Measurements from ENCODE around the gene CCDC85C.

Gene CCDC85C

DNA sequence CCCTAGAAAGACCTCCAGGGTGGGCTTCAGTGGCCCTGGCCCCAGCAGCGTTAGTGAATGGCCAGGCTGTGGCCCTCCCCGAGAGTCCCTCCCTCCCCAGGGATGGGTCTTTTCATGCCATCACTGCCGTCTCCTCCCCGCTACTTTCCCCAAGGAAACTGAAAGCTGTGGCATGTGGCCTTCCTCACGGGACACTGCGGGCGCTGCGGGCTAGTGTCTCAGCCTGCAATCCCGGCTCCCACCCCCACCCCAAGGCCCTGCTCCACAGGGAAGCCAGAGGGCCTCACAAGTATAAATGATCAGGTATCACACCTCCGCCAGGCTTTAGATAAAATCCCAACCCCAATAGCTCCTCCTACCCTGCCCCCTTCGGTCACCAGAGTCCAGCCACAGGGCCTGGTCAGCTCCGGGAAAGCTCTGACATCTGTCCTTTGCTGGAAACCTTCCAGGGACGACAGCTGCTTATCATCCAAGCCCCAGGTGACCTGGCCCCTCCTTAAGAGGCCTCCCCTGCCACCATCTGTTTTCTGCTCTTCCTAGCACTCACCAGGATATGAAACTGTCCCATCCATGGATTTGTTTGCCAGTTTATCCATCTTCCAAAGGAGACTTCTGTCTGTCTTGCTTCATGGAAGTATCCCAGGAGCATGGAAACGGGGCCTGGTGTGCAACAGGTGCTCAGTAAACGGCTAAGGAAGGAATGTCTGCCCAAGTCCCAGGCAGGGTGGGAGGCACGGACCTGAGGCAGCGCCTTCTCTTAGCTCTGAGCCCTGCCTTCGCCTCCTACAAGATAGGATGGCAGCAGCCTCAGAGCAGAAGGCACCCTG lies 31.6 kb downstream of the CCDC85C start:
- DNase-seq (ENCODE audit: low read depth in 2 of 2) = no peak

- no peak for DNase-seq (ENCODE audit: low read depth in 2 of 2)
Measured at GRCh38 chr14:99571303-99571986, 32.6 kb downstream of the CCDC85C start.

GRCh38 chr14:99570544-99571302 lies 33.3 kb downstream of the CCDC85C start:
- DNase-seq (ENCODE audit: low read depth in 2 of 2) = no peak

DNA sequence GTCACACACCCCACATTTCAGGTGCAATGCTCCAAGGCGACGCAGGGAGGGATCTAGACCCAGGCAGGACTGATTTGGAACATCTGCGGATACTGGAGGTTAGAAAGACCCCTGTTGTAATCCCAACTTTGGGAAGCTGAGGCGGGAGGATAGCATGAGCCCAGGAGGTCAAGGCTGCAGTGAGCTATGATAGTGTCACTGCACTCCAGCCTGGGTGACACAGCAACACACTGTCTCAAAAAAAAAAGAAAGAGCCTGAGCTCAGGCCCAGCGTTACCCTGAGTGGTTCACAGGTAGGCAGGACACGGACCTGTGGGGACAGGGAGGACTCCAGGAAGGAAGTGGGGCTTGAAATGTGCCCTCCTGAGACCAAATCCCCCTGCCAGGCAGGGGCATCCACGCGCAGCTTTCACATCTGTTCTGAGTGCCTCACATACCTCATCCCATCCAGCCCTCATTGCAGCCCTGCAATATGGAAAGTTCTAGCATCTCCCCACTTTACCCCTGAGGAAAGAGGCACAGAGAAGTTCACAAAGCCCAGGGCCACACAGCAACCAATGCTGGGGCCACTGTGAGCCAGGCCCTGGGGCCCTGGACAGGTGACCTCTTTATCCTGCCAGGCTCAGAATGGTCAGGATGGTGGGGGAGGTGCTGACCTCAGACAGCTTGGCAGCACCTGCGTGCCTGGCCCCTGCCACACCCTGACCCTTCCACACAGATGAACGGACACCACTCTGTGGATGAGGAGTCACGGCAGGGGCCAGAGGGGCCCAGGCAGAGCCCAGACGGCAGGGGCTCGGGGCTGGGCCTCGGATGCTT lies 34.1 kb downstream of the CCDC85C start:
- DNase-seq (ENCODE audit: low read depth in 2 of 2) = no peak

GRCh38 chr14:99568567-99569560 lies 35.1 kb downstream of the CCDC85C start:
- no peak for DNase-seq (ENCODE audit: low read depth in 2 of 2)

DNA sequence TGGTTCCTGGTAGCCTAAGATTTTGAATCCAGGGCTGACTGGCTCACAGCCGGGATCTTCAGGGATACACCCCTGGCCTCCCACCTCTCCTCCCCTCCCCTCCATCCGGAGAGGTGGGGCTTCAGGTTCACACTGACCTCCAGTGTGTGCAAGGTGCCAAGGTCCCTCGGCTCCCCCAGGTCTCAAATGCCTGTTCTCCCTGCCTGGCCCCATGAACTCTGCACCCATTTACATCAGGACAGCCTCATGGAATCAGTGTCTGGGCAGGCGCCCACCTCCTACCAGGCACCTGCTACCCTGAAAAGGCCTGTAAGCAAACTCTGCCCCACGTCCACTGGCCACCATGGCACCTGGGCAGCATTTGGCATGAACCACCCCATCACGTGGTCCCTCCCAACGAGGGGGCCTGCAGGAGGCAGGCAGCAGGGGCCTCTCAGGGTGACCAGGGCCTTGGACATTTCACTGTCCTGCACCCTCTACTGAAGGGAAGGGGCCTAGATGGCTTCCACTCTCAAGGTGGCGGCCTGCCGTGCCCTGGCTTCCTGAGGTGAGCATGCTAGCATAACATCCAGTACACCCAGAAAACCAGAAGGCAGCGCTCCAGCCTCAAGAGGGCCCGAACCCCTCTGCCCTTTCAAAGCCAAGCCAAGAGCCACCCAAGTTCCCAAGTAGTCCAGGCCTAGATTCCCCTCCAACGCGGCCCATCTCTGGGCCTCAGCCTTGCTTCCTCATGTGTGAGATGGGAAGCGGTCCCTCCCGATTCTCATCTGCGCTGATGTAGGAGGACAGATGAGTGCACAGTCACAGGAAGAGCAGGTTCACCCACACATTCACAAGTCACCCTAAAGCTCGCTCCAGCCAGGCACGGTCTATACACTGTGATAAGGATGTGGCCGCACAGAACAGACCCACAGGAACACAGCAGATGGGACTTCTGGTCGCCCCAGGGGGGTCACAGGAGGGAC lies 37.3 kb downstream of the CCDC85C start:
- DNase-seq (ENCODE audit: low read depth in 2 of 2) = no peak

DNA sequence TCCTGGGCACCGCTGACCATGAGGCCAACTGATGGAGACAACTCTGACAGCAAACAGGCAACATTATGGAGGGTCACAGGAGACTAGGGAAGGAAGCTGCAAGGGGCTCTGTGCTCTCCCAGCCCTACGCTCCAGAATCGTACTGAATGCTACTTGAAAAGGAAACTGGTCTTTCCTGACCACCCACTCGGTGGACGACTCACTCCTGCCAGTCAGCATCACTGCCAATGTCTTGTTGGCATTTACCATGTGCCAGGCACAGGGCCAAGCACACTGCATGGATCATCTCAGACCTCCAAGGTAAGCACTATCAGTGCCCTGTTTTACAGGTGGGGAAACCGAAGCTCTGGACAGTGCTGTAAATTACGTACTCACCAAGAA lies 38.0 kb downstream of the CCDC85C start:
- DNase-seq (ENCODE audit: low read depth in 2 of 2) = no peak

- no peak for DNase-seq (ENCODE audit: low read depth in 2 of 2)
Measured at GRCh38 chr14:99565383-99565782, 38.6 kb downstream of the CCDC85C start.

DNA sequence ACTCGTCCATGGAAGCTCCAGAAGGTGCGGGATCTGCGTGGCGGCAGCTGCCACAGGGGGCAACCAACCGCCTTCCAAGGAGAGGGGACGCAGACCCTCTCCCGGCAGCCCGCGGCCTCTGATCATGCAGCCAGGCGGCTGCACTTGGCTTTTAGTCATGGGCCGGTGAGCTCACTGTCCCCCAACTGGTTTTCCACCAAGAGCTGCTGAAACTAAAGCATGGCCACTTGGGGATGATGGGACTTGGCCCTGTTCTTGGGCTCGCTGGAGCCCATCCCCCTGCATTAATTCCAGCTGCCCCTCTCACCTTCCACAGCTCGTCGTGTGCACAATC lies 39.1 kb downstream of the CCDC85C start:
- DNase-seq (ENCODE audit: low read depth in 2 of 2) = no peak

DNA sequence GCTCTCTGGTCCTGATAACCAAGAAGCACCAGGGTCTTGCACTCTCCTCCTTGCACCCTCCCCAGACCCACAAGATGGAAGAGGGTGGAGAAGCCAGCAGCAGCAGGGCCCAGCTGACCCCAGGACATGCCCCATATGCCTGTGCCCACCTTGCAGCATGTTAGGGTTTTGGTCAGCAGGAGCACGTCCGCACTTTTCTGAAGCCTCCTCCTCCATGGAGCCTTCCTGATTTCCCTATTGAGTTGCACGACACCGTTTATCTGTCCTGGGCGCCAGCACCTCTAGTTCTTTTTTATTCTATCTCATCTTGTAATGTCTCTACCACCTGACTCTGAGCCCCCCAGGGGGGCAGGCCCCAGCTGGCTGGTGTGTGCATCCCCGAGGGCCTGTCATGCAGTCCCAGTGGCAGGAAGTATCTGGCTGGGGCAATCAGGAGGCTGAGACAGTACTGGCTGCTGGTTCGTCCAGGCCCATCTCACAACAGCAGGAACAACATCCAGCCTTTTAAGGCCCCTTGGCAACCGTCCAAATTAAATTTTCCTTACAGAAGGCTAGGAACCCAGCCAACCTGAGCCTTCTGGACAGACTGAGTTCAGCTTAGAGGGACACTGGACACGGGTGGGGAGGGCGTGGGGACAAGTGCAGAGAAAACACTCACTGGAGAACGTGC lies 39.6 kb downstream of the CCDC85C start:
- DNase-seq (ENCODE audit: low read depth in 2 of 2) = no peak

DNA sequence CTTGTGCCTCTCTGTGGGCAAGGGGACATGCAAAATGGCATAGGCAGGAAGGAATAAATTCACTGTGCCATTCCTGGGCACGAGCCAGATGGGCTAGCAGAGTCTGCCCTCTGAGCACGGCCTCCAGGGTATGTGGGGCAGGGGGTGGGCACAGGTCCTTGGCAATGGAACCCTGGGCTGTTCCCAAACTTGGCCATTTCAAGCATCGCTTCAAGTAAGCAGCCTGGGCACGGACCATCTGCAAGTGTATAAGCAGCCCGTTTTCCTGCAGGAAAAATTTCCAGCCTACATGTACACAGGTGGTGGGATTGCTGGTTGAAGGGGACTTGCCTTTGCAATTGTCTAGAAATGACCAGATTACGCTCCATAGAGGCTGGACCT lies 40.3 kb downstream of the CCDC85C start:
- DNase-seq (ENCODE audit: low read depth in 2 of 2) = no peak

DNA sequence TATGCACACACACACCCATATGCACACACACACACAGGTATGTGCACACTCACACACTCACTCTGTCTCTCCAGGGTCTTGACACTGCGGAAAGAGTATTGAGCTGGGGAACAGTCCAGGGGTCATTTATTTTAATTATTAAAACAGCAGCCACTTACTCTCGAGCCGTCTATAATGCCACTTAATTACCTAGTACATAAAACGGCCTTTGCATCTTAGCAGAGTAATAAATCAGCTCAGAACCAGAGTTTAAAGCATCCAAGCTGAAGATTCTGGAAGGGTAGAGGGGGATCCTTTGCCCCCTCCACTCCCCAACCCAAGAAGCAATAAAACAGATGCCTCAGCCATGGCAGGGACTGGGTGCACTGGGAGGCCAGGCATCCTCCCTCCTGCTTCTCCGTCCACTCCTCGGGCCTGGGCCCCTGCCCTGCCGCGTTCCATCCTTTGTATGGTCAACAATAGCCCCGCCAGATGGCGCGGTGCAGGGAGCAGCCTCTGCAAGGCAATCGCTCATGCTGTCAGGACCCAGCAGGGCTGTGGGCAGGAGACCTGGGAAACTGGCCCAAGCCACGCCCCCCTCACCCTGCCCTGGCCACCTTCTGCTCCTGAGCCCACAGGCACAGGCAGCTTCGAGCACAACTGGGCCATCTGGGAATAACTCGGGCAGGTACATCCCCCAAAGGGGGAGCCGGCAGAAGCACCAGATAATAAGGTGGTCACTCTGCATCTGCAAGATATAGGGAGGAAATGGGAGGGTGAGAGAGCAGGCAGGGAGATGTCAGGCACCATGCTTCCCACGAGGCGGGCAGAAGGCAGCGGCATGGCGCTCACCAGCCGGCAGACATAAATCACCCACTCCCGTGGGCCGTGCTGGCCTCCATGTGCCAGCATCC lies 40.9 kb downstream of the CCDC85C start:
- DNase-seq (ENCODE audit: low read depth in 2 of 2) = no peak

GRCh38 chr14:99561864-99562263 lies 42.1 kb downstream of the CCDC85C start:
- DNase-seq (ENCODE audit: low read depth in 2 of 2) = no peak

DNA sequence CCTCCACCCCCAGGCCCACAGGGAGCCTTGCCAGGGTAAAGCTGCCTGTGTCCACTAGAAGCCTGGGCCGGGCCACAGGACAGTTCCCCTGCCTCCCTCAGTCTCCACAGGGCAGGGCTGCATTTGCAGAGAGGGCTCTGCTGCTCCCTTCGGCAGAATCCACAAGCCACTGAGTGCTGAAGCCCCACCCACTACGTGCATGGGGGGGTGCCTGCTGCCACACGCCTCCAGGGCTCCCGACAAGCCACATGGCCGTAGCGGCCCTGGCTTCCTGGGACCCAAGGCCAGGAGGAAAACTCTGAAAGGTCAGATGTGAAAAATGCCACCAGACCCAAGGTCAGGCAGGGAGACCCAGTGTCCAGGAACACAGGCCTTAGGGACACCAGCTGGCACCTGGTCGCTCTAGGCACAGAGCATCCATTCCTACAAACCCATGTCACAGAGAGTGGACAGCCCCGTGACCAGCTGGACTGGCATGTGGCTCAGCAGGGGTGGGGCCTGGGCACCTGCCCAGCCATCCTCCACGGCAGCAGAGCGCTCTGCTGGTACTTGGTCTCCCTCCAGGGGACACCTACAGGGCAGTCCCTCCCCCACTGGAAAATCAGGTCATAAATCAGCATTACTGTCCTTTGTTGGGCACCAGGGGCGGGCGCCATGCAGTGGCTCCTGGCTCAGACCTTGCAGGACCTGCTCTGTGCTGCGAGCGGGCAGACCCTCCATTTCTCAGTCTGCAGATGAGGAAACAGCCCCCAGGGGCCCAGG lies 42.9 kb downstream of the CCDC85C start:
- no peak for DNase-seq (ENCODE audit: low read depth in 2 of 2)

DNA sequence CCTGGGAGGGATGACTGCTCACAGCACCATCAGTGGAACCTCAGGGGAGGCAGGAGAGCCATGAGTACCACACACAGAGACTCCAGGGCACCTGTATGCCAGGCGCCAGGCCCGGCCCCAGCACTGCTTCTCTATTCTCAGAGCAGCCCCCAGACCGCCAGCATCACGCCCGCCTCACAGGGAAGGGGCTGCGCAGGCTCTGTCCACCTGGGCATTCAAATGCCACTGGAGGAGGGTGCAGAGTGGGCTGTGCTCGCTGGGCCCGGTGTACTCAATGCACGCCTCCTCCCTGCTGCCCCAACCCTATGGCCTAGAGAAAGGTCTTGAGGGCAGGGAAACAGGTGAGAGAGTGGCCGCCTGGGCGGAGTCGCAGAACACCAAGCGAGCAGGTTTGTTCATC lies 43.6 kb downstream of the CCDC85C start:
- no peak for DNase-seq (ENCODE audit: low read depth in 2 of 2)

GRCh38 chr14:99559286-99559990 lies 44.6 kb downstream of the CCDC85C start:
- DNase-seq (ENCODE audit: low read depth in 2 of 2) = no peak
